Mucosa of rectum (tissue), 2 donors: Measurements from ENCODE around the gene PHF21B.

Experiments used
- H3K27ac ChIP-seq, 2 donors: one replicate each; pipeline ENCODE4 v1.7.0; 2013; ENCODE audit warnings: inconsistent platforms in 2 of 2, low read depth in 2 of 2, low read length in 2 of 2
- H3K27me3 ChIP-seq, 2 donors: one replicate each; pipeline ENCODE4 v1.7.0; 2013; ENCODE audit warnings: low read length in 2 of 2; ENCODE audit not compliant: control insufficient read depth in 2 of 2, insufficient read depth in 2 of 2
- H3K36me3 ChIP-seq, 2 donors: one replicate each; pipeline ENCODE4 v1.7.0; 2013; ENCODE audit warnings: low read length in 2 of 2; ENCODE audit not compliant: control insufficient read depth in 2 of 2, insufficient read depth in 2 of 2
- H3K4me1 ChIP-seq, 2 donors: one replicate each; pipeline ENCODE4 v1.7.0; 2013; ENCODE audit warnings: low read length in 2 of 2, mild to moderate bottlenecking in 1 of 2; ENCODE audit not compliant: control insufficient read depth in 2 of 2, insufficient read depth in 2 of 2
- H3K4me3 ChIP-seq, 2 donors: one replicate each; pipeline ENCODE4 v1.7.0; 2013; ENCODE audit warnings: low read length in 2 of 2
- H3K9ac ChIP-seq, 2 donors: one replicate each; pipeline ENCODE4 v1.7.0; 2013; ENCODE audit warnings: low read length in 2 of 2, low read depth in 1 of 2, mild to moderate bottlenecking in 1 of 2
- H3K9me3 ChIP-seq, 2 donors: one replicate each; pipeline ENCODE4 v1.7.0; 2013; ENCODE audit warnings: low read length in 2 of 2; ENCODE audit not compliant: control insufficient read depth in 2 of 2
- donor health status: healthy.
- donor health status: Normal muscosa, but diverticular disease.

Gene PHF21B

DNA sequence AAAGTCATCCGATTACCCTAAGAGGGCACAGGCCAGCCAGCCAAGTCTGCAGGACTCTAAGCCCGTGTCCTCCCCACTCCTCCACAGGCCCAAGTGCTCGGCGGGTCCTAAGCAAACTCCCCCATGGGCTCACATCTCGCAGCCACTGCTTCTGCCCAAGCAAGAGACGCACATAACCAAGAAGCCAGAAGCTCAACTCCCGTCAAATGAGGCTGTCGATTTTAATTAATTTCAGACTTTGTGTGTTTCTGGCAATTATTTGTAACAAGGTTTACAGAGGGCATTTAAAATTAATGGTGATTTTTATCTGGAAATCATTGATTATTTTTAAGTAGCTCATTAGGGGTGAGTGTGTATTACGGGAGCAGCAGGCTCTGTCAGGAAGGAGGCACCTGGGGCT lies 27.4 kb downstream of the PHF21B start:
- H3K4me1 ChIP-seq = no peaks in the 10 kb centered on the region
- no peak overlapping the region for H3K4me3 ChIP-seq
- H3K9me3 ChIP-seq = no peaks in the 10 kb centered on the region
- no peaks in the 10 kb centered on the region for H3K36me3 ChIP-seq
- H3K27me3 ChIP-seq = no peaks in the 10 kb centered on the region
- H3K27ac ChIP-seq = no peak overlapping the region
- H3K9ac ChIP-seq = no peak overlapping the region

DNA sequence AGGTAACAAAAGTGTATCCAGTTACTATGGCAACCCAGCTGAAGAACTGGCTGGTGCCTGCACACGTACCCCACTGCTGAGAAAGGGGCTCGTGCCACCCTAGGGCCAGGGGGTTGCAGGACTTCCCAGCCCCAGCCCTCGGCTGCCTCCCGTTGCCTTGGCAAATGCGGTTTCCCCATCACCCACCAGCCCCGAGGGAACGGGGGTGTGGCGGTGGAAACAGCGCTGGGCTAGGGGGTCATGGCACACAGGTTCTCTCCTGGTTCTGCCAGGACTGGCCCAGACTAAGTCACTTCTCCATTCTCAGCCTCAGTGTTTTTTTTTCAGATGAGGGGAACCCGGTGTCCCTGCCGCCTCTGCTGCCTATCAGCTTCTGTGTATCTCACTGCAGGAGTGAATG lies 27.9 kb downstream of the PHF21B start:
- Histone ChIP-seq H3K36me3 (no peaks in the 10 kb centered on the region), H3K27me3 (no peaks in the 10 kb centered on the region), H3K27ac (no peak overlapping the region), H3K4me3 (no peak overlapping the region), H3K4me1 (no peaks in the 10 kb centered on the region), H3K9me3 (no peaks in the 10 kb centered on the region), H3K9ac (no peak overlapping the region)

- Histone ChIP-seq H3K9ac (no peak overlapping the region), H3K4me3 (no peak overlapping the region), H3K27ac (no peak overlapping the region), H3K36me3 (no peaks in the 10 kb centered on the region), H3K9me3 (no peaks in the 10 kb centered on the region), H3K27me3 (no peaks in the 10 kb centered on the region), H3K4me1 (no peaks in the 10 kb centered on the region)
Measured at GRCh38 chr22:44979154-44979553, 30.7 kb downstream of the PHF21B start.

- Histone ChIP-seq H3K9ac (no peak overlapping the region), H3K27me3 (no peaks in the 10 kb centered on the region), H3K4me3 (no peak overlapping the region), H3K36me3 (no peaks in the 10 kb centered on the region), H3K9me3 (no peaks in the 10 kb centered on the region), H3K4me1 (no peaks in the 10 kb centered on the region), H3K27ac (no peak overlapping the region)
Measured at GRCh38 chr22:44975427-44976262, 34.2 kb downstream of the PHF21B start.

- Histone ChIP-seq H3K4me3 (no peak overlapping the region), H3K9ac (no peak overlapping the region), H3K9me3 (no peaks in the 10 kb centered on the region), H3K36me3 (no peaks in the 10 kb centered on the region), H3K27me3 (no peaks in the 10 kb centered on the region), H3K4me1 (no peaks in the 10 kb centered on the region), H3K27ac (no peak overlapping the region)
Measured at GRCh38 chr22:44974454-44974853, 35.4 kb downstream of the PHF21B start.

GRCh38 chr22:44973829-44974228 lies 36.0 kb downstream of the PHF21B start:
- no peaks in the 10 kb centered on the region for H3K27me3 ChIP-seq
- no peaks in the 10 kb centered on the region for H3K36me3 ChIP-seq
- H3K9me3 ChIP-seq = no peaks in the 10 kb centered on the region
- H3K27ac ChIP-seq = no peak overlapping the region
- H3K9ac ChIP-seq = no peak overlapping the region
- H3K4me3 ChIP-seq = no peak overlapping the region
- no peaks in the 10 kb centered on the region for H3K4me1 ChIP-seq

- no peaks in the 10 kb centered on the region for H3K27me3 ChIP-seq
- no peaks in the 10 kb centered on the region for H3K9me3 ChIP-seq
- H3K27ac ChIP-seq = no peak overlapping the region
- H3K9ac ChIP-seq = no peak overlapping the region
- H3K36me3 ChIP-seq = no peaks in the 10 kb centered on the region
- H3K4me1 ChIP-seq = no peaks in the 10 kb centered on the region
- no peak overlapping the region for H3K4me3 ChIP-seq
Measured at GRCh38 chr22:44972363-44973083, 37.3 kb downstream of the PHF21B start.

- H3K4me1 ChIP-seq = no peaks in the 10 kb centered on the region
- no peak overlapping the region for H3K4me3 ChIP-seq
- H3K36me3 ChIP-seq = no peaks in the 10 kb centered on the region
- H3K27me3 ChIP-seq = no peaks in the 10 kb centered on the region
- no peak overlapping the region for H3K9ac ChIP-seq
- no peaks in the 10 kb centered on the region for H3K9me3 ChIP-seq
- no peak overlapping the region for H3K27ac ChIP-seq
Measured at GRCh38 chr22:44971651-44972362, 38.0 kb downstream of the PHF21B start.

- no peaks in the 10 kb centered on the region for H3K4me1 ChIP-seq
- H3K36me3 ChIP-seq = no peaks in the 10 kb centered on the region
Measured at GRCh38 chr22:44970291-44970690, 39.5 kb downstream of the PHF21B start.

GRCh38 chr22:44969817-44970216 lies 40.0 kb downstream of the PHF21B start:
- H3K9ac ChIP-seq = no peak overlapping the region
- no peak overlapping the region for H3K4me3 ChIP-seq
- no peaks in the 10 kb centered on the region for H3K9me3 ChIP-seq
- H3K36me3 ChIP-seq = no peaks in the 10 kb centered on the region
- no peaks in the 10 kb centered on the region for H3K4me1 ChIP-seq
- no peak overlapping the region for H3K27ac ChIP-seq
- no peaks in the 10 kb centered on the region for H3K27me3 ChIP-seq

More at GRCh38 chr22:44970291-44970690, 39.5 kb downstream of the PHF21B start:
- no peak overlapping the region for H3K9ac ChIP-seq
- H3K9me3 ChIP-seq = no peaks in the 10 kb centered on the region
- H3K4me3 ChIP-seq = no peak overlapping the region
- no peak overlapping the region for H3K27ac ChIP-seq
- no peaks in the 10 kb centered on the region for H3K27me3 ChIP-seq
